IMR-90 (cell line): ENCODE measurements around the gene FMO2. TPM values are rescaled to one million over a fixed set of nuclear protein-coding genes. Genes with fewer than 3 reads are reported as not detected.

Experiments used
- ATAC-seq: fragments of 200-7000 bp; cut with Tn5 transposase; 2 replicates; pipeline ENCODE4 v1.9.1; 2020; ENCODE audit warnings: low read depth, mild to moderate bottlenecking, moderate library complexity
- BruUV-seq: library from RNA; stranded (reverse); fragments of 400-500 nt; replicated peaks from 2 replicates; lab custom pipeline; 2021; lab: Mats Ljungman, UMichigan
- CTCF ChIA-PET: fragments of 300-600 bp; formaldehyde crosslinking; extraction: SDS; loops from one replicate; lab custom pipeline; 2021; ENCODE audit warnings: antibody characterized with exemption; lab: Yijun Ruan, JAX
- POLR2A ChIA-PET: fragments of 300-600 bp; sonication (Branson Sonifier 250); formaldehyde crosslinking; loops from one replicate; lab custom pipeline; 2022; ENCODE audit warnings: antibody characterized with exemption; ENCODE audit not compliant: unreplicated experiment; lab: Charles Lee
- DNase-seq: peaks from one replicate; pipeline ENCODE4 v3.0.0; 2013
- H2AFZ ChIP-seq: replicated peaks from 2 replicates; pipeline ENCODE3; 2013; ENCODE audit warnings: low read length, mild to moderate bottlenecking; ENCODE audit not compliant: poor library complexity
- H2AK5ac ChIP-seq: 2 replicates; pipeline ENCODE4 v1.6.1; 2013; ENCODE audit warnings: low read depth, low read length, inconsistent platforms
- H2AK9ac ChIP-seq: replicated peaks from 2 replicates; pipeline ENCODE3; 2013; ENCODE audit warnings: mild to moderate bottlenecking, low read depth, low read length, moderate library complexity; ENCODE audit not compliant: poor library complexity
- H2BK120ac ChIP-seq: 2 replicates; pipeline ENCODE4 v1.6.1; 2013; ENCODE audit warnings: low read depth, low read length, inconsistent platforms
- H2BK15ac ChIP-seq: 3 replicates; pipeline ENCODE4 v1.6.1; 2013; ENCODE audit warnings: low read depth, low read length, inconsistent platforms
- H2BK20ac ChIP-seq: 2 replicates; pipeline ENCODE4 v1.6.1; 2013; ENCODE audit warnings: low read depth, mild to moderate bottlenecking, inconsistent platforms, low read length, moderate library complexity
- H2BK5ac ChIP-seq: 2 replicates; pipeline ENCODE4 v1.6.1; 2013; ENCODE audit warnings: mild to moderate bottlenecking, low read depth, low read length, inconsistent platforms; ENCODE audit not compliant: poor library complexity, severe bottlenecking
- H3K14ac ChIP-seq: replicated peaks from 2 replicates; pipeline ENCODE4 v1.6.1; 2013; ENCODE audit warnings: low read depth, low read length, inconsistent platforms
- H3K18ac ChIP-seq: 2 replicates; pipeline ENCODE4 v1.6.1; 2013; ENCODE audit warnings: low read depth, low read length, control low read depth
- H3K23ac ChIP-seq: 2 replicates; pipeline ENCODE4 v1.6.1; 2013; ENCODE audit warnings: low read depth, low read length, inconsistent platforms
- H3K27ac ChIP-seq: 2 replicates; pipeline ENCODE4 v1.5.1; 2013; ENCODE audit warnings: mild to moderate bottlenecking, control low read depth, low read length; ENCODE audit not compliant: insufficient read depth
- H3K27me3 ChIP-seq: 2 replicates; pipeline ENCODE4 v1.6.1; 2013; ENCODE audit warnings: low read length; ENCODE audit not compliant: control insufficient read depth, insufficient read depth
- H3K36me3 ChIP-seq: 2 replicates; pipeline ENCODE4 v1.6.1; 2013; ENCODE audit warnings: low read length, mixed read lengths; ENCODE audit not compliant: control insufficient read depth, insufficient read depth
- H3K4ac ChIP-seq: 2 replicates; pipeline ENCODE4 v1.6.1; 2013; ENCODE audit warnings: low read depth, low read length, inconsistent platforms
- H3K4me1 ChIP-seq: 2 replicates; pipeline ENCODE4 v1.6.1; 2013; ENCODE audit warnings: low read length, mixed read lengths; ENCODE audit not compliant: control insufficient read depth, insufficient read depth
- H3K4me2 ChIP-seq: 2 replicates; pipeline ENCODE4 v1.6.1; 2013; ENCODE audit warnings: low read depth, mild to moderate bottlenecking, control low read depth, low read length, moderate library complexity
- H3K4me3 ChIP-seq: 2 replicates; pipeline ENCODE4 v1.5.1; 2013; ENCODE audit warnings: low read depth, mild to moderate bottlenecking, control low read depth, low read length, moderate library complexity; ENCODE audit not compliant: insufficient read depth
- H3K56ac ChIP-seq: 2 replicates; pipeline ENCODE4 v1.6.1; 2013; ENCODE audit warnings: low read length, inconsistent platforms; ENCODE audit not compliant: insufficient read depth; ENCODE audit errors: extremely low read depth
- H3K79me1 ChIP-seq, 2 experiments: 2 replicates each; pipeline ENCODE4 v1.6.1; 2013; ENCODE audit warnings: low read length in 2 of 2, inconsistent platforms in 1 of 2, low read depth in 1 of 2
- H3K9ac ChIP-seq: 2 replicates; pipeline ENCODE4 v1.6.1; 2013; ENCODE audit warnings: low read depth, low read length, control low read depth
- H3K9me1 ChIP-seq: 2 replicates; pipeline ENCODE4 v1.6.1; 2013; ENCODE audit warnings: low read length, inconsistent platforms; ENCODE audit not compliant: insufficient read depth
- H3K9me3 ChIP-seq: 2 replicates; pipeline ENCODE4 v1.6.1; 2013; ENCODE audit warnings: low read length; ENCODE audit not compliant: control insufficient read depth, insufficient read depth
- H4K20me1 ChIP-seq: 2 replicates; pipeline ENCODE4 v1.6.1; 2013; ENCODE audit warnings: low read length, inconsistent platforms; ENCODE audit not compliant: insufficient read depth
- H4K5ac ChIP-seq: 2 replicates; pipeline ENCODE4 v1.6.1; 2013; ENCODE audit warnings: mild to moderate bottlenecking, low read depth, low read length, control low read depth
- H4K8ac ChIP-seq, 2 experiments: 2 replicates each; pipeline ENCODE4 v1.6.1; 2013; ENCODE audit warnings: low read depth in 2 of 2, low read length in 2 of 2, control low read depth in 1 of 2, inconsistent platforms in 1 of 2
- H4K91ac ChIP-seq: 2 replicates; pipeline ENCODE4 v1.6.1; 2013; ENCODE audit warnings: low read depth, low read length, inconsistent platforms; ENCODE audit not compliant: insufficient read depth
- CEBPB ChIP-seq: IDR thresholded peaks from 2 replicates; pipeline ENCODE4 v1.6.1; 2012; ENCODE audit warnings: low read depth, low read length, improper control_type of control experiment
- CHD1 ChIP-seq: IDR thresholded peaks from 2 replicates; pipeline ENCODE4 v1.6.1; 2012; ENCODE audit warnings: low read depth, low read length, improper control_type of control experiment
- FOS ChIP-seq: fragments of 150-350 bp; IDR thresholded peaks from 2 replicates; pipeline ENCODE4 v1.6.1; 2016; ENCODE audit warnings: low read depth, low read length
- MAZ ChIP-seq: IDR thresholded peaks from 2 replicates; pipeline ENCODE4 v1.6.1; 2012; ENCODE audit warnings: low read depth, mild to moderate bottlenecking, low read length, improper control_type of control experiment, moderate library complexity, borderline replicate concordance
- NFE2L2 ChIP-seq: fragments of 150-350 bp; IDR thresholded peaks from 2 replicates; pipeline ENCODE4 v1.6.1; 2016; ENCODE audit warnings: low read depth, mild to moderate bottlenecking, low read length
- POLR2A ChIP-seq: IDR thresholded peaks from 2 replicates; pipeline ENCODE4 v1.6.1; 2012; ENCODE audit warnings: mild to moderate bottlenecking, low read depth, low read length
- WGBS, 2 experiments: methylation state at CpG; one replicate each; pipeline versions ENCODE4 v1.1.5 to v1.1.7; 2013; ENCODE audit warnings: missing lambda C conversion rate in 2 of 2; ENCODE audit not compliant: insufficient read length in 1 of 2; ENCODE audit errors: extremely low coverage in 2 of 2; 5-methylcytosine and 5-hydroxymethylcytosine counted together
- dilution Hi-C: fragments of 300-500 bp; cut with HindIII; formaldehyde crosslinking; loops from one replicate; pipeline ENCODE4 v1.14.3; 2018; ENCODE audit warnings: low sequenced_read_pairs; ENCODE audit not compliant: unreplicated experiment
- in situ Hi-C: fragments of 300-500 bp; cut with MboI; formaldehyde crosslinking; loops from 3 replicates; pipeline ENCODE4 v1.14.3; 2019; ENCODE audit warnings: low sequenced_read_pairs, inconsistent platforms, mixed read lengths
- intact Hi-C: fragments of 100-400 bp; cut with micrococcal nuclease; formaldehyde crosslinking; loops from 2 replicates; pipeline ENCODE4 v1.10.0; 2022
- polyA plus RNA-seq, 3 experiments: library from polyadenylated mRNA; depleted of rRNA; stranded (reverse); fragments of >200 nt; gene quantifications; 2 replicates each; pipeline ENCODE4 v1.2.3, GENCODE V29; 2012; ENCODE audit warnings: low replicate concordance in 1 of 3
- total RNA-seq: library from RNA; depleted of rRNA; stranded (reverse); fragments of >200 nt; gene quantifications from 2 replicates; pipeline ENCODE4 v1.2.3, GENCODE V29; 2012
- TF ChIP-seq, protein P1 (sequence below): fragments of 150-350 bp; IDR thresholded peaks from 2 replicates; pipeline ENCODE4 v1.6.1; 2016; ENCODE audit warnings: low read depth, mild to moderate bottlenecking, low read length, moderate library complexity, borderline replicate concordance
- TF ChIP-seq, protein P2 (sequence below): conservative IDR thresholded peaks from 2 replicates; pipeline ENCODE4 v1.5.1; 2012; ENCODE audit warnings: mild to moderate bottlenecking, low read depth, low read length, improper control_type of control experiment

Gene FMO2
- total and polyA plus RNA-seq, 2 of the 4 experiments (the other 2 are of a cell fraction), result under 0.01 to 0.05 TPM

DNA sequence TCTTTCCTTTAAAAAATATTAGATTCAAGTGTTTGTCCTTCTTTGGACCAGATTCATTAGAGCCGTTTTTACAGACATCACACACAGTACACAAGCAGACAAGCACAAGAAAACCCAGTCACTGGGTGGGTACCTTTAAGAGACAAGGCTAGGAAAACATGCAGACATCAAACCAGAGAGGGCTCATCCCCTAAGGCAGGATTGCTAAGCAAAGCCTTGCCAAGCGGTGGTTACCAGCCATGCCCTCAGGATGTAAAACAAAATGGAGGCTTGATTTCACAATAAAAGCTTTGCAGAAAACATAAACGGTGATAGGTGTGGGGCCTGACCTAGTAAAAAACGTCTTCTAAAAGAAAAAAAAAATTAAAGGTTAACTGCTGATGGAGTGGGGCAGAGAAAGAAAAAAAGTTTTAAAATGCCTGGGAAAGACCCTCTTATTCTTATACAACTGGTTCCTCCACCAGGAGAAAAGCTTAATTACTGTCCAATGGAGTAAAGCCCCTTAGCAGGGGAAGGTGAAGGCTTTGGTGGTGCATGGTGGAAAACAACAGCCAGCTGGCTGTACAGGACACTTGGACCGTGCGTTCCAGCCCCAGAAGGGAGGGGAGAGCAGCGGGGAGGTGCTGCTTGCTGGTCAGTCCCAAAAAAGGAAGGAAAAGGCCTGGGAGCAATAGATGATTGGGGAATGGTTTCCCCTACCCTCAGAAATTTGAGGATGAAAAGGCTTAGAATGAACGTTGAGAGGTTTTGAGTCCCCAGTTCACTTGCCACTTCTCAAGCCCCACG lies 32.8 kb downstream of the FMO2 start (continued):
- TF ChIP-seq, protein P1, sequence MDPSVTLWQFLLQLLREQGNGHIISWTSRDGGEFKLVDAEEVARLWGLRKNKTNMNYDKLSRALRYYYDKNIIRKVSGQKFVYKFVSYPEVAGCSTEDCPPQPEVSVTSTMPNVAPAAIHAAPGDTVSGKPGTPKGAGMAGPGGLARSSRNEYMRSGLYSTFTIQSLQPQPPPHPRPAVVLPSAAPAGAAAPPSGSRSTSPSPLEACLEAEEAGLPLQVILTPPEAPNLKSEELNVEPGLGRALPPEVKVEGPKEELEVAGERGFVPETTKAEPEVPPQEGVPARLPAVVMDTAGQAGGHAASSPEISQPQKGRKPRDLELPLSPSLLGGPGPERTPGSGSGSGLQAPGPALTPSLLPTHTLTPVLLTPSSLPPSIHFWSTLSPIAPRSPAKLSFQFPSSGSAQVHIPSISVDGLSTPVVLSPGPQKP, result no peak
- no peak for TF ChIP-seq POLR2A
- no peak for TF ChIP-seq FOS

DNA sequence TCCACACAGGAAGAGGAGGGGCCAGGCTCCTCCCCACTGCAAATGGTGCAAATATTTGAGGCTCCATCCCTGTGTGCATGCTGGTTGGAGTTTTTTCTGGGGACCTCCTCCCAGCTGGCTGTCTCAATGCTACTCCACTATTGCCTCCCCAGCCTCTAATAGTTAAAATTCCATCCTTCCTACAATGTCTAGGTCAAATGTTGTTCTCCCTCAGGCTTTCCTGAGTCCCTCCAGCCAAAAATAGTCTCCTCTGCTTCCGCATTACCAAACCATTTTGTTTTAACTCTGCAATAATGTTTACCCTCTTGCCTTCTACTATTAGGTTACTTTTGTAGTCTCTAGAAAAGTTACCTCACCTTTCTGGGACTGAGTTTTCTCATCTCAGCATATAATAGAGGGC lies 33.6 kb downstream of the FMO2 start:
- CTCF ChIA-PET, result no interaction called here
- Histone ChIP-seq H3K4me1 (peaks cover 18% of the 10 kb centered on the region), H3K18ac (peak overlapping the region; percentile 93), H2BK120ac (peak overlapping the region; percentile 96), H4K8ac (peak overlapping the region; percentile 68 to 71), H3K56ac (peak overlapping the region; percentile 51; the same call in 1 of the 2 replicates), H4K91ac (peak overlapping the region; percentile 84), H3K27ac (peak overlapping the region; percentile 87; the same call in 1 of the 2 replicates), H3K9ac (no peak overlapping the region), H3K79me1 (no peaks in the 10 kb centered on the region), H4K20me1 (no peaks in the 10 kb centered on the region), H3K4me3 (no peak overlapping the region), H2AFZ (no peak overlapping the region), H3K9me1 (peaks cover 5% of the 10 kb centered on the region; the same call in 1 of the 2 replicates), H3K27me3 (no peaks in the 10 kb centered on the region), H2BK5ac (peak overlapping the region; percentile 100), H3K4ac (peak overlapping the region; percentile 89), H4K5ac (peak overlapping the region; percentile 75), H3K4me2 (peak overlapping the region; percentile 31; the same call in 1 of the 2 replicates), H2BK15ac (peak overlapping the region; percentile 94; the same call in 2 of the 3 replicates), H3K36me3 (no peaks in the 10 kb centered on the region), H3K14ac (peak overlapping the region; percentile 89), H3K23ac (peak overlapping the region; percentile 59; the same call in 1 of the 2 replicates), H2BK20ac (peak overlapping the region; percentile 93), H2AK5ac (peak overlapping the region; percentile 86; the same call in 1 of the 2 replicates), H3K9me3 (no peaks in the 10 kb centered on the region; the same call in 1 of the 2 replicates), H2AK9ac (peak overlapping the region; percentile 67)
- DNase-seq (no peak), ATAC-seq (no peak)
- no CpG with 5 or more reads among the region's 1 CpG for WGBS, 2 experiments
- no TSS peak for BruUV-seq
- POLR2A ChIA-PET, result no interaction called here
- dilution Hi-C loops, result no loop called here
- TF ChIP-seq CHD1 (no peak), NFE2L2 (no peak), CEBPB (no peak), MAZ (no peak)
- TF ChIP-seq, protein P2, sequence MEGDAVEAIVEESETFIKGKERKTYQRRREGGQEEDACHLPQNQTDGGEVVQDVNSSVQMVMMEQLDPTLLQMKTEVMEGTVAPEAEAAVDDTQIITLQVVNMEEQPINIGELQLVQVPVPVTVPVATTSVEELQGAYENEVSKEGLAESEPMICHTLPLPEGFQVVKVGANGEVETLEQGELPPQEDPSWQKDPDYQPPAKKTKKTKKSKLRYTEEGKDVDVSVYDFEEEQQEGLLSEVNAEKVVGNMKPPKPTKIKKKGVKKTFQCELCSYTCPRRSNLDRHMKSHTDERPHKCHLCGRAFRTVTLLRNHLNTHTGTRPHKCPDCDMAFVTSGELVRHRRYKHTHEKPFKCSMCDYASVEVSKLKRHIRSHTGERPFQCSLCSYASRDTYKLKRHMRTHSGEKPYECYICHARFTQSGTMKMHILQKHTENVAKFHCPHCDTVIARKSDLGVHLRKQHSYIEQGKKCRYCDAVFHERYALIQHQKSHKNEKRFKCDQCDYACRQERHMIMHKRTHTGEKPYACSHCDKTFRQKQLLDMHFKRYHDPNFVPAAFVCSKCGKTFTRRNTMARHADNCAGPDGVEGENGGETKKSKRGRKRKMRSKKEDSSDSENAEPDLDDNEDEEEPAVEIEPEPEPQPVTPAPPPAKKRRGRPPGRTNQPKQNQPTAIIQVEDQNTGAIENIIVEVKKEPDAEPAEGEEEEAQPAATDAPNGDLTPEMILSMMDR, result no peak
- in situ Hi-C loops, result no loop called here
- intact Hi-C loops, result no loop called here
